HG03460 (cell line): Measurements from ENCODE around the gene MACC1.

Experiments
- ATAC-seq: cut with Tn5 transposase; IDR thresholded peaks from one replicate; pipeline ENCODE4 v1.9.1; 2021; ENCODE audit not compliant: unreplicated experiment

Gene MACC1

GRCh38 chr7:20232848-20233247, 15.7 kb upstream of the MACC1 start:
- ATAC-seq: no peak

GRCh38 chr7:20229646-20230500, 12.7 kb upstream of the MACC1 start:
- ATAC-seq: no peak

GRCh38 chr7:20229081-20229480, 11.9 kb upstream of the MACC1 start:
- no peak for ATAC-seq

- no peak for ATAC-seq
Observed at GRCh38 chr7:20228654-20229053, 11.5 kb upstream of the MACC1 start.

- ATAC-seq: no peak
Observed at GRCh38 chr7:20227291-20227795, 10.2 kb upstream of the MACC1 start.

- ATAC-seq: no peak
Observed at GRCh38 chr7:20226860-20227259, 9.7 kb upstream of the MACC1 start.

- ATAC-seq: no peak
Observed at GRCh38 chr7:20225384-20225783, 8.2 kb upstream of the MACC1 start.

GRCh38 chr7:20224025-20224424, 6.8 kb upstream of the MACC1 start:
- no peak for ATAC-seq

GRCh38 chr7:20223356-20223755, 6.2 kb upstream of the MACC1 start:
- ATAC-seq: no peak

- ATAC-seq: no peak
Observed at GRCh38 chr7:20222219-20222828, 5.1 kb upstream of the MACC1 start.

GRCh38 chr7:20220921-20221547, 3.9 kb upstream of the MACC1 start:
- ATAC-seq: no peak

GRCh38 chr7:20220293-20220761, 3.1 kb upstream of the MACC1 start:
- ATAC-seq: peak; percentile 30

GRCh38 chr7:20219446-20220292, 2.5 kb upstream of the MACC1 start:
- peak; percentile 73 for ATAC-seq

- ATAC-seq: no peak
Observed at GRCh38 chr7:20219062-20219445, 1.9 kb upstream of the MACC1 start.

- no peak for ATAC-seq
Observed at GRCh38 chr7:20218279-20218678, 1.1 kb upstream of the MACC1 start.

- ATAC-seq: no peak
Observed at GRCh38 chr7:20216406-20217036, 663 bp downstream of the MACC1 start.

- ATAC-seq: no peak
Observed at GRCh38 chr7:20214921-20215669, 2.1 kb downstream of the MACC1 start.

GRCh38 chr7:20214132-20214531, 3.1 kb downstream of the MACC1 start:
- ATAC-seq: no peak

- ATAC-seq: no peak
Observed at GRCh38 chr7:20213378-20213777, 3.8 kb downstream of the MACC1 start.

- no peak for ATAC-seq
Observed at GRCh38 chr7:20211376-20211775, 5.8 kb downstream of the MACC1 start.
